Transverse colon (tissue), 4 donors: ENCODE measurements around the gene MTMR1. TPM values are rescaled to one million over a fixed set of nuclear protein-coding genes. Genes with fewer than 3 reads are reported as not detected.

ENCODE experiments used
- DNase-seq: peaks from one replicate; pipeline ENCODE4 v3.0.0-alpha.2; 2019
- H3K27ac ChIP-seq, 4 donors: fragments of 200-600 bp; sonication (generic); 2 replicates each; pipeline ENCODE4 v1.5.1; 2016 to 2018; ENCODE audit warnings: inconsistent platforms in 4 of 4
- H3K27me3 ChIP-seq: fragments of 200-600 bp; sonication (generic); 2 replicates; pipeline ENCODE4 v1.5.1; 2017; ENCODE audit warnings: inconsistent platforms
- H3K36me3 ChIP-seq, 4 donors: fragments of 200-600 bp; sonication (generic); 2 replicates each; pipeline ENCODE4 v1.5.1; 2017 to 2019; ENCODE audit warnings: inconsistent platforms in 4 of 4
- H3K4me1 ChIP-seq, 4 donors: fragments of 200-600 bp; sonication (generic); 2 replicates each; pipeline ENCODE4 v1.5.1; 2017 to 2020; ENCODE audit warnings: inconsistent platforms in 4 of 4
- H3K4me3 ChIP-seq, 4 donors: fragments of 200-600 bp; sonication (generic); 1 replicate in 1 of 4; 2 replicates in 3 of 4; pipeline versions ENCODE4 v1.5.1 to v1.6.1; 2017 to 2019; ENCODE audit warnings: inconsistent platforms in 4 of 4
- H3K9me3 ChIP-seq, 2 donors: fragments of 200-600 bp; sonication (generic); 2 replicates each; pipeline ENCODE4 v1.5.1; 2017 to 2019; ENCODE audit warnings: inconsistent platforms in 2 of 2
- CTCF ChIP-seq, 5 experiments: fragments of 200-600 bp in 3 of 5; fragments of 450-650 bp in 2 of 5; sonication (generic) in 3 of 5; IDR thresholded peaks; 1 replicate in 2 of 5; 2 replicates in 3 of 5; pipeline ENCODE4 v1.5.1; 2016 to 2017; ENCODE audit warnings: antibody characterized with exemption in 5 of 5, inconsistent platforms in 3 of 5, mild to moderate bottlenecking in 2 of 5, moderate library complexity in 1 of 5
- EP300 ChIP-seq: sonication (generic); formaldehyde crosslinking; IDR thresholded peaks from one replicate; pipeline ENCODE4 v1.6.1; 2017; ENCODE audit warnings: antibody characterized with exemption, low read depth
- POLR2A ChIP-seq: fragments of 450-650 bp; IDR thresholded peaks from one replicate; pipeline ENCODE4 v1.6.1; 2016; ENCODE audit warnings: antibody characterized with exemption, mild to moderate bottlenecking, moderate library complexity
- POLR2AphosphoS5 ChIP-seq, 3 donors: sonication (generic); formaldehyde crosslinking; IDR thresholded peaks; one replicate each; pipeline ENCODE4 v1.6.1; 2016; ENCODE audit warnings: antibody characterized with exemption in 3 of 3
- WGBS, 2 donors: methylation state at CpG; one replicate each; pipeline ENCODE4 v1.1.5; 2018; ENCODE audit warnings: low coverage in 1 of 2; 5-methylcytosine and 5-hydroxymethylcytosine counted together
- in situ Hi-C, 4 donors: fragments of 200-750 bp; cut with MboI; loops; one replicate each; pipeline versions ENCODE4 v1.15.0 to v1.15.1; 2017; ENCODE audit warnings: low sequenced_read_pairs in 3 of 4, low pct_ligation_motif_present in 1 of 4, low pct_unique_long_range_greater_than_20kb in 1 of 4
- intact Hi-C: fragments of 100-400 bp; cut with DNase I; formaldehyde crosslinking; loops from one replicate; pipeline ENCODE4 v1.15.1; 2023; ENCODE audit warnings: low total_unique reads
- total RNA-seq, 4 donors: library from RNA; depleted of rRNA; stranded (reverse); fragments of >200 nt; gene quantifications; one replicate each; pipeline ENCODE4 v1.1.0, GENCODE V29; 2016

Gene MTMR1
- total RNA-seq, 4 donors from 2014 or later = 14.6 to 25.5 (median 21.1) TPM

DNA sequence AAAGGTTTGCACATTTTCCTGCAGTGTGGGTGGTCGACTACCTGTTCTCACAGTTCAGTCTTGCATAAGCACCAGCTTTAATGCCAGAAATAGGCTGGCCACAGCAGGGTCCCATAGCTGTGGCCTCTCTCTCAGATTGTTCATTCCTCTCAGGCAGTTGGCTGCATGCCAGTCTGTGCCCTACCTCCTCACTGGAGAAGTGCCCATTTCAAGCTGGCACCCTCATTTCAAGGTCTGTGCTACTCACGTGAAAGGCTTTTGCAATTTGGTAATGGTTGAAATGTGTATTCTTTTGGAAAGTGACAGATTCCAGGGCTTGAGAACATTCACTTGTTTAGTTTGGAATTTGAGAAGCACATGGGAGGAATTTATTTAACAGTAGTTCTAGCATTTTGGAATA is 28.9 kb upstream of the MTMR1 start:
- WGBS, 2 donors = 30% methylated on average over 2 of the region's 2 CpGs; no CpG with 5 or more reads in 1 of the 2 donors
- TF ChIP-seq POLR2AphosphoS5 (IDR thresholded peaks at IDR 0.05) (no peak), EP300 (no peak), POLR2A (no peak), CTCF (IDR thresholded peaks at IDR 0.05) (no peak)
- Histone ChIP-seq H3K27ac (no peak overlapping the region), H3K4me1 (no peaks in the 10 kb centered on the region), H3K9me3 (no peaks in the 10 kb centered on the region), H3K27me3 (no peaks in the 10 kb centered on the region), H3K4me3 (no peak overlapping the region), H3K36me3 (no peaks in the 10 kb centered on the region)
- intact Hi-C loops (no loop called here), in situ Hi-C loops (no loop called here)
- no peak for DNase-seq

DNA sequence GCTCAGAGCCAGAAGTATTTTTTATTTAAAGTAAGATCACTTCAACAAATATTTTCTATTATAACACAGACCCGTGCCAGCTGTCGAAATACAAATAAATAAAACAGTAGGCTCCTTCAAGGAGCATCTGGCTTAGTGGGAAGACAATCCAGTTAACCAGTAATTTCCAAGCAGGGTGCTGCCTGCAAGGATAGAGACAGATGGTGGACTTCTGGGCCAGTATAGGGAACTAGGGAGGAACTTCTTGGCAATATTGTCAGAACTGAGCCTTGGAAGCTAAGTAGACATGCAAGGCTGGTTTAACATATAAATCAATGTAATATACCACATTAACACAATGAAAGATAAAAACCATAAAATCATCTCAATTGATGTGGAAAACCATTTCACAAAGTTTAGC is 17.0 kb upstream of the MTMR1 start:
- no peaks in the 10 kb centered on the region for H3K27me3 ChIP-seq
- in situ Hi-C loops (loop anchor here in 1 of 4 donors (25.0 kb wide), 1 partner anchor 714 kb away; no protein-coding TSS in a partner anchor), intact Hi-C loops (no loop called here)
- H3K4me1 ChIP-seq = no peaks in the 10 kb centered on the region
- DNase-seq = no peak
- 47% methylated on average over 2 of the region's 2 CpGs; no CpG with 5 or more reads in 1 of the 2 donors for WGBS, 2 donors
- TF ChIP-seq EP300 (no peak), CTCF (IDR thresholded peaks at IDR 0.05) (no peak), POLR2A (no peak), POLR2AphosphoS5 (IDR thresholded peaks at IDR 0.05) (no peak)
- no peak overlapping the region for H3K27ac ChIP-seq
- H3K9me3 ChIP-seq = no peaks in the 10 kb centered on the region
- H3K36me3 ChIP-seq = no peaks in the 10 kb centered on the region
- H3K4me3 ChIP-seq = no peak overlapping the region

GRCh38 chrX:150680974-150681373 is 12.2 kb upstream of the MTMR1 start:
- Histone ChIP-seq H3K4me1 (no peaks in the 10 kb centered on the region), H3K4me3 (no peak overlapping the region), H3K27me3 (no peaks in the 10 kb centered on the region), H3K9me3 (no peaks in the 10 kb centered on the region), H3K36me3 (no peaks in the 10 kb centered on the region), H3K27ac (no peak overlapping the region)
- TF ChIP-seq CTCF (IDR thresholded peaks at IDR 0.05) = peak in 2 of 5 experiments; percentile 12 to 14
- TF ChIP-seq POLR2A = no peak
- no peak for TF ChIP-seq POLR2AphosphoS5 (IDR thresholded peaks at IDR 0.05)
- no peak for TF ChIP-seq EP300
- no peak for DNase-seq
- 35 to 57% methylated on average over 5 to 7 of the region's 7 CpGs for WGBS, 2 donors
- intact Hi-C loops (no loop called here), in situ Hi-C loops (loop anchor here in 1 of 4 donors (25.0 kb wide), 1 partner anchor 719 kb away; no protein-coding TSS in a partner anchor)

DNA sequence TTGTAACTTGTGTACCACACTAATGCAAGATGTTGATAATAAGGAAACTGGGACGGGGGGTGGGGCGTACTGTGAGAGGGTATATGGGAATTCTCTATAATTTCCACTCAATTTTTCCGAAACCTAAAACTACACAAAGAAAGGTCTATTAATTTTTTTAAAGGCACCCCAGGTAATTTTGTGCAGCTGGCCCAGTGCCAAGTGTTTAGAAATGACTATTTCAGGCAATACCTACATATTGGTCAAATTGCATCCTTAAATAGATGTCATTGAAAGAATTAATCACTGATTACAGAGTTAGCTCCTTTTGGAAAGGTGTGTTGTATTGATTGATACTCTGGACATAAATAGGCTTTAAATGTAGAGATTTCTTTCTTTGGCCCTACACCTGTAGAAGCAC is 10.1 kb upstream of the MTMR1 start:
- in situ Hi-C loops = loop anchor here in 1 of 4 donors (25.0 kb wide), 1 partner anchor 721 kb away; no protein-coding TSS in a partner anchor
- no peak overlapping the region for H3K27ac ChIP-seq
- H3K4me1 ChIP-seq = no peaks in the 10 kb centered on the region
- DNase-seq = no peak
- intact Hi-C loops = no loop called here
- no peaks in the 10 kb centered on the region for H3K36me3 ChIP-seq
- TF ChIP-seq EP300 (no peak), CTCF (IDR thresholded peaks at IDR 0.05) (no peak), POLR2AphosphoS5 (IDR thresholded peaks at IDR 0.05) (no peak), POLR2A (no peak)
- H3K4me3 ChIP-seq = no peak overlapping the region
- no peaks in the 10 kb centered on the region for H3K9me3 ChIP-seq
- WGBS, 2 donors = 87 to 95% methylated on average over 3 of the region's 3 CpGs
- no peaks in the 10 kb centered on the region for H3K27me3 ChIP-seq
